ENCODE measurements around the gene OIT3.

DNA sequence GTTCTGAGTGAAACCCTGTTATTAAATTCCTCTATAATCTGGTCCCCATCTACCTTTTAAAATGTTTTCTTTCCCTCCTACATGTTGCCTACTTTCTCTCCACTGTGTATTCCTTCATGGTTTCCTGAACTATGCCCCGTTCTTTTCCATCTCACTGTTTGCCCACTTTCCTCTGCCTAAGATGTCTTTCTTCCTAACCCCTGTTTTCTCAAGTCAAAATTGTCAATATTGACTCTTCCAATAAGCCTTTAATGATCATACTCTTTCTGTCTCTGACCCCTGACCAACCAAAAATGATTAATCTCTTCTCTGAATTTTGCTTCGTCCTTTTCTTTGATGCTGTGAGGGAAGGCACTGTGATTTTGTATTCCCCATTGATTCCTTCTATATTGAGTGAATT, 30.6 kb upstream of the OIT3 start:
- TF ChIP-seq CTCF (conservative IDR thresholded peaks at IDR 0.05; ENCODE audit: low read length) (no peak), EZH2phosphoT487 (IDR thresholded peaks at IDR 0.05; ENCODE audit: borderline replicate concordance, low read depth, low read length) (no peak)
